ENCODE measurements around the gene SMIM21. TPM values are rescaled to one million over a fixed set of nuclear protein-coding genes. Genes with fewer than 3 reads are reported as not detected.

SMIM21 gene
- total RNA-seq, 4 donors from 2014 or later: not detected

- no peak for TF ChIP-seq CTCF (IDR thresholded peaks at IDR 0.05; ENCODE audit: low read depth)
Measured at GRCh38 chr18:75454022-75454795, 26.7 kb upstream of the SMIM21 start.

DNA sequence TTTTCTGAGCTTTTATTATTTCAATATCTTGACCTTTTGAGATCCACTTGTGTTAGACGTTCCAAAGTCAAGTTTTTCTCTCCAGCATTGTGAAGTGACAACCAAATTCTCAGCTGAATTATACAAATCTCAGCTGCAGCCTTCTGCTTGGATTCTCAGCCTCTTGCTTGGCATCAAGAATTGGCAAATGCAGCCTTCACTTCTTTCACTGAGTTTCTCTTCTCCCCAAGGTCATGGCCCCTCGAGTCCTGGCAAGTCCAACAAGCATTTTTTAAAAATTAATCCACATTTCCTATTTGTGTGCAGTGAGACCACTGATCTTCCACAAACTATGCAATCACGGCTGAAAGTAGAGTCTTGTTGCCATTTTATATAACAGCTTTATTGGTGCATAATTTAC is 23.4 kb upstream of the SMIM21 start:
- TF ChIP-seq CTCF (IDR thresholded peaks at IDR 0.05; ENCODE audit: low read depth): no peak

- no peak for TF ChIP-seq CTCF (IDR thresholded peaks at IDR 0.05; ENCODE audit: low read depth)
Measured at GRCh38 chr18:75441896-75442295, 14.4 kb upstream of the SMIM21 start.

DNA sequence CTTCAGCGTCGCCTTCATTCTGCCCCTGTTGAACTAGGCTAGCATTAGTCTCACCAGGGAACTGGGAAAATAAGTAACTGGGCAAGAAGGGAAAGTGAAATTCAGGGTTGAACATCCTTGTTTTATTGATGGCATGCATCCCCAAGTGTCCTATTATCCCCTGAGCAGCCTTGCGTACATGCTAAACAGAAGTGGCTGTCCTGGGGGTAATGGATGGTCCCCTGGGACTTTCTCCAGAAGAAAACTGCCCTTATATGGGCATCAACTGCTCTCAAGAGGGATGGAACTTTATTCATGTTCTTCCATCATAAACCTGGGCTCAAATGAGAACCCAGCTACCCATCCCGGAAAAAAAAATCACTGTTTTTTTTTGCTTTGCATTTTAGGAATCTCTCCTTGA is 11.8 kb upstream of the SMIM21 start:
- TF ChIP-seq CTCF (IDR thresholded peaks at IDR 0.05; ENCODE audit: low read depth): no peak

- TF ChIP-seq CTCF (IDR thresholded peaks at IDR 0.05; ENCODE audit: low read depth): no peak
Measured at GRCh38 chr18:75438891-75439290, 11.4 kb upstream of the SMIM21 start.

GRCh38 chr18:75437979-75438378 is 10.5 kb upstream of the SMIM21 start:
- TF ChIP-seq CTCF (IDR thresholded peaks at IDR 0.05; ENCODE audit: low read depth): no peak

- no peak for TF ChIP-seq CTCF (IDR thresholded peaks at IDR 0.05; ENCODE audit: low read depth)
Measured at GRCh38 chr18:75433098-75433497, 5.6 kb upstream of the SMIM21 start.
